ENCODE measurements around the gene SETD1B. TPM values are rescaled to one million over a fixed set of nuclear protein-coding genes. Genes with fewer than 3 reads are reported as not detected.

The SETD1B gene
- total RNA-seq, 2 donors from 2014 or later: 19.2 to 27.5 TPM

DNA sequence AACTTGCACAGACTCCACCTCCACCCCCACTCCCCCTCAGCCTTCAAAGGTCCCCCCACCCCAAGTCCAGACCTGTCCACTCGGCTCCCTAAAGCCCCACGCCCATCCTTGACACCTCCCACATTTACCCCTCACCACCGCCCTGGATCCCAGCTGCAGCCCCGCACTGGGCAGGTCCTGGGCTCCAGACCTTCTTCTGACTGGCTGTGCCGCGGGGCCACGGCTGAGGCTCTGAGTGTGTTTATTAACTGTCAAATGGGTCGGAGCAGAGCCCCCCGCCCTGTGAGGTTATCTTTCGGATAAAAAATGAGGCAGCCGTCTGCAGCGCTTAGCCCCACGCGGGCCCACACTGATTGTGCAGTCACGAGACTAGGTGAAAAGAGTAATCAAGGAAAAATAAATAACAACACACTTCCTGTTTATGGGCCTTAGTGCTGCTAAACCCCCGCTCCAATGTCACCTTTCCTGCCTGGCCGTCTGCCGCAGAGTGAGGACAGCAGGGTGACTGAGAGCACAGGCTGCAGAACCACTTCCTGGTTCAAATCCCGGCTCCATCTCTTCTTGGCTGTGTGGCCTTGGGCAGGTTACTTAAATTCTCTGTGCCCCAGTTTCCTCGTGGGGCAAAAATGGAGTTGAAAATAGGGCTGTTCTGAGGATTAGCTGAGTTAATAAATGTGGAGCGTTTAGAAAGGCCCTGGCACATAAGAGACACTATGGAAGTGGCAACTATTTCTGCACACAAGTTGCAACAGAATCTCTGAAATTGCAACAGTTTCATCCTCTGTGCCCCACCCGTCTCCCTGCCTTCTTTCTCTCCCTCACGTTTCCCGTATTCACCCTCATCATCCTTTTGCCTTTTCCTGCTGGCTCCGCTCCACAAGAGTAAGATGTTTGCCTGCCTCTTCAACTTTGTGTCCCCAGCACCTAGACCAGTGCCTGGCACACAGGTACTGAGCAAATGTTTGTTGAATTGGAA lies 9.4 kb downstream of the SETD1B start:
- 37% methylated on average over 25 of the region's 25 CpGs for WGBS
- intact Hi-C loops (cut with DNase I): loop anchor here (5.0 kb wide), 1 partner anchor 74 kb away; the partner anchor contains the start of gene PSMD9
- H3K36me3 ChIP-seq: peaks cover 11 to 30% of the 10 kb centered on the region in 2 donors
- peak overlapping the region in 1 of 2 donors; percentile 59 for H3K27ac ChIP-seq
- TF ChIP-seq, protein P1, sequence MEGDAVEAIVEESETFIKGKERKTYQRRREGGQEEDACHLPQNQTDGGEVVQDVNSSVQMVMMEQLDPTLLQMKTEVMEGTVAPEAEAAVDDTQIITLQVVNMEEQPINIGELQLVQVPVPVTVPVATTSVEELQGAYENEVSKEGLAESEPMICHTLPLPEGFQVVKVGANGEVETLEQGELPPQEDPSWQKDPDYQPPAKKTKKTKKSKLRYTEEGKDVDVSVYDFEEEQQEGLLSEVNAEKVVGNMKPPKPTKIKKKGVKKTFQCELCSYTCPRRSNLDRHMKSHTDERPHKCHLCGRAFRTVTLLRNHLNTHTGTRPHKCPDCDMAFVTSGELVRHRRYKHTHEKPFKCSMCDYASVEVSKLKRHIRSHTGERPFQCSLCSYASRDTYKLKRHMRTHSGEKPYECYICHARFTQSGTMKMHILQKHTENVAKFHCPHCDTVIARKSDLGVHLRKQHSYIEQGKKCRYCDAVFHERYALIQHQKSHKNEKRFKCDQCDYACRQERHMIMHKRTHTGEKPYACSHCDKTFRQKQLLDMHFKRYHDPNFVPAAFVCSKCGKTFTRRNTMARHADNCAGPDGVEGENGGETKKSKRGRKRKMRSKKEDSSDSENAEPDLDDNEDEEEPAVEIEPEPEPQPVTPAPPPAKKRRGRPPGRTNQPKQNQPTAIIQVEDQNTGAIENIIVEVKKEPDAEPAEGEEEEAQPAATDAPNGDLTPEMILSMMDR (IDR thresholded peaks at IDR 0.05): no peak
- TF ChIP-seq POLR2AphosphoS5 (IDR thresholded peaks at IDR 0.05) (no peak), POLR2A (IDR thresholded peaks at IDR 0.05) (no peak)
- no peaks in the 10 kb centered on the region for H3K27me3 ChIP-seq (replicated peaks; ENCODE audit: insufficient read depth)
- H3K4me1 ChIP-seq (replicated peaks): peaks cover 6% of the 10 kb centered on the region
- H3K4me3 ChIP-seq: peak overlapping the region; percentile 51 to 53
- DNase-seq (ENCODE audit: low spot score): no peak
- H3K9me3 ChIP-seq: no peaks in the 10 kb centered on the region

- DNase-seq (ENCODE audit: low spot score): no peak
- Histone ChIP-seq H3K27me3 (replicated peaks; ENCODE audit: insufficient read depth) (no peaks in the 10 kb centered on the region), H3K36me3 (peaks cover 13 to 26% of the 10 kb centered on the region in 2 donors), H3K27ac (no peak overlapping the region), H3K4me1 (replicated peaks) (peaks cover 6% of the 10 kb centered on the region), H3K9me3 (no peaks in the 10 kb centered on the region), H3K4me3 (no peak overlapping the region)
- intact Hi-C loops (cut with DNase I): loop anchor here (5.0 kb wide), 1 partner anchor 73 kb away; the partner anchor contains the start of gene PSMD9
- TF ChIP-seq POLR2AphosphoS5 (IDR thresholded peaks at IDR 0.05): no peak
- TF ChIP-seq, protein P1 (IDR thresholded peaks at IDR 0.05): no peak
- no peak for TF ChIP-seq POLR2A (IDR thresholded peaks at IDR 0.05)
- WGBS: 92% methylated on average over 9 of the region's 14 CpGs
Observed at GRCh38 chr12:121813951-121814350, 10.1 kb downstream of the SETD1B start.

GRCh38 chr12:121814429-121815119 lies 10.8 kb downstream of the SETD1B start:
- DNase-seq (ENCODE audit: low spot score): no peak
- intact Hi-C loops (cut with DNase I): loop anchor here (5.0 kb wide), 1 partner anchor 73 kb away; the partner anchor contains the start of gene PSMD9
- peaks cover 6% of the 10 kb centered on the region for H3K4me1 ChIP-seq (replicated peaks)
- TF ChIP-seq, protein P1 (IDR thresholded peaks at IDR 0.05): no peak
- no peak for TF ChIP-seq POLR2AphosphoS5 (IDR thresholded peaks at IDR 0.05)
- H3K27ac ChIP-seq: no peak overlapping the region
- WGBS: 89% methylated on average over 28 of the region's 31 CpGs
- H3K9me3 ChIP-seq: no peaks in the 10 kb centered on the region
- peaks cover 15 to 26% of the 10 kb centered on the region in 2 donors for H3K36me3 ChIP-seq
- H3K27me3 ChIP-seq (replicated peaks; ENCODE audit: insufficient read depth): no peaks in the 10 kb centered on the region
- H3K4me3 ChIP-seq: no peak overlapping the region

DNA sequence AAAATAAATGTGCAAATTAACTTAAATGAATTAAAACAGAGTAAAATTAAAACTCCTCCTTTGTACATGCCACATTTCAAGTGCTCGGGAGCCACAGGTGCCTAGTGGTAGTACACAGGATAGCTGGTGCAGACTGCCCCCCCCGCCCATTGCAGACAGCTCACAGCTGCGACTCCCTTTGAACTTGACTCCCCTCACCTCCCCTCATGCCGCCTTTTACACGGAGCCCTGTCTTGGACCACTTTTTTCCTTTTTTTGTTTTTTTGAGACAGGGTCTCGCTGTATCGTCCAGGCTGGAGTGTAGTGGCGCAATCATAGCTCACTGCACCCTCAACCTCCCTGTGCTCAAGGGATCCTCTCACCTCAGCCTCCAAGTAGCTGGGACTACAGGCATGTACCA lies 11.5 kb downstream of the SETD1B start:
- Histone ChIP-seq H3K9me3 (no peaks in the 10 kb centered on the region), H3K27me3 (replicated peaks; ENCODE audit: insufficient read depth) (no peaks in the 10 kb centered on the region), H3K36me3 (peaks cover 19 to 26% of the 10 kb centered on the region in 2 donors), H3K4me1 (replicated peaks) (peaks cover 4% of the 10 kb centered on the region), H3K27ac (no peak overlapping the region), H3K4me3 (no peak overlapping the region)
- TF ChIP-seq POLR2A (IDR thresholded peaks at IDR 0.05) (no peak), POLR2AphosphoS5 (IDR thresholded peaks at IDR 0.05) (no peak)
- TF ChIP-seq, protein P1 (IDR thresholded peaks at IDR 0.05): no peak
- no peak for DNase-seq (ENCODE audit: low spot score)
- intact Hi-C loops (cut with DNase I): no loop called here
- WGBS: 88% methylated on average over 8 of the region's 8 CpGs

Data from prostate gland (tissue), 2 donors.